Caco-2 (cell line): ENCODE measurements around the gene P4HA3. TPM values are rescaled to one million over a fixed set of nuclear protein-coding genes. Genes with fewer than 3 reads are reported as not detected.

Experiments
- BruUV-seq: library from RNA; stranded (reverse); fragments of 400-500 nt; replicated peaks from 2 replicates; lab custom pipeline; 2021; lab: Mats Ljungman, UMichigan
- CTCF ChIA-PET: fragments of 300-600 bp; sonication (Branson Sonifier 250); formaldehyde crosslinking; loops from one replicate; lab custom pipeline; 2022; ENCODE audit warnings: antibody characterized with exemption; lab: Charles Lee
- POLR2A ChIA-PET: fragments of 300-600 bp; sonication (Branson Sonifier 250); formaldehyde crosslinking; loops from one replicate; lab custom pipeline; 2022; ENCODE audit warnings: antibody characterized with exemption; lab: Charles Lee
- DNase-seq, 2 experiments: peaks; one replicate each; pipeline versions ENCODE4 v3.0.0 to v3.0.0-alpha.2; 2020 to 2022
- H3K27me3 ChIP-seq: replicated peaks from 2 replicates; pipeline ENCODE4 v1.6.0; 2011; ENCODE audit warnings: low read length; ENCODE audit not compliant: control insufficient read depth, insufficient read depth
- H3K36me3 ChIP-seq: 2 replicates; pipeline ENCODE4 v1.5.1; 2011; ENCODE audit warnings: low read length; ENCODE audit not compliant: control insufficient read depth, insufficient read depth
- H3K4me1 ChIP-seq: fragments of 250-450 bp; sonication (Bioruptor Pico); 2 replicates; pipeline ENCODE4 v1.5.1; 2020; ENCODE audit warnings: mild to moderate bottlenecking
- H3K4me3 ChIP-seq: 2 replicates; pipeline ENCODE4 v1.5.1; 2011; ENCODE audit warnings: low read depth, mild to moderate bottlenecking, control low read depth, low read length
- H3K9me3 ChIP-seq: fragments of 250-450 bp; sonication (Bioruptor Pico); 2 replicates; pipeline ENCODE4 v1.5.1; 2020; ENCODE audit warnings: mild to moderate bottlenecking, moderate library complexity
- H3K27ac Mint-ChIP-seq: one replicate; pipeline ENCODE4 v1.8.0; 2022; ENCODE audit warnings: mixed read lengths; ENCODE audit not compliant: unreplicated experiment
- H3K27me3 Mint-ChIP-seq: one replicate; pipeline ENCODE4 v1.8.0; 2022; ENCODE audit warnings: mixed read lengths; ENCODE audit not compliant: insufficient read depth, unreplicated experiment
- H3K36me3 Mint-ChIP-seq: one replicate; pipeline ENCODE4 v1.8.0; 2022; ENCODE audit warnings: mild to moderate bottlenecking, mixed read lengths; ENCODE audit not compliant: insufficient read depth, unreplicated experiment
- H3K4me1 Mint-ChIP-seq: one replicate; pipeline ENCODE4 v1.8.0; 2022; ENCODE audit warnings: low read depth, mixed read lengths; ENCODE audit not compliant: unreplicated experiment
- H3K4me3 Mint-ChIP-seq: one replicate; pipeline ENCODE4 v1.8.0; 2022; ENCODE audit warnings: mild to moderate bottlenecking, moderate library complexity, mixed read lengths; ENCODE audit not compliant: unreplicated experiment
- H3K9me3 Mint-ChIP-seq: one replicate; pipeline ENCODE4 v1.8.0; 2022; ENCODE audit warnings: mixed read lengths; ENCODE audit not compliant: unreplicated experiment
- intact Hi-C: fragments of 100-400 bp; cut with micrococcal nuclease; formaldehyde crosslinking; loops from one replicate; pipeline ENCODE4 v1.10.0; 2022; ENCODE audit not compliant: unreplicated experiment
- total RNA-seq: library from RNA; stranded (reverse); gene quantifications from 2 replicates; pipeline ENCODE4 v1.2.3, GENCODE V29; 2022
- TF ChIP-seq, protein P1 (sequence below), 2 experiments: fragments of 200-600 bp in 1 of 2; IDR thresholded peaks; 1 replicate in 1 of 2; 2 replicates in 1 of 2; pipeline versions ENCODE4 v1.5.1 to v1.8.0; 2011 to 2022; ENCODE audit warnings: antibody characterized with exemption in 1 of 2, control low read depth in 1 of 2, inconsistent platforms in 1 of 2, low read depth in 1 of 2, low read length in 1 of 2, mild to moderate bottlenecking in 1 of 2, moderate library complexity in 1 of 2; ENCODE audit not compliant: insufficient read depth in 1 of 2, severe bottlenecking in 1 of 2, unreplicated experiment in 1 of 2

P4HA3 gene
- total RNA-seq, 1 experiment from 2014 or later: not detected

DNA sequence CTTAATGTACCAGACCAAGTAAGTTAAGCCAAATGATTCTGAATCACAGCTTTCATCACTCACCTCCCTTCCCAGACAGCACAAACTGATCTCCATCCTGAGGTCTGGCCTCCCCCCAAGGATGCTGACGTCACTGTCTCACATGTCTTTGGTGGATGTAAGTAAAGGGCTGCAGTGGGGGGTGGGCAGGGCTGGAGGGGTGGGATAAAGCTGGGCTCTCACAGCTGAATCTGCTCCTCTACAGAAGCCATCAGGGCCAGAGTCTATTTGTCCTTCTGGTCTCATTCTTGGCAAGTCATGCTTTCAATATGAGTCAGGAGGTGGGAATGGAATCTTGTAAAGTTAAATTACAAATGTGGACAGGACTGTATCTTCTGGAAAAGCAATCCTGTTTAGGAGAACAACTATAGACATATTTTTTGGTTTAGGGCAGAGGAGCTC lies 32.7 kb downstream of the P4HA3 start:
- no TSS peak for BruUV-seq
- TF ChIP-seq, protein P1, sequence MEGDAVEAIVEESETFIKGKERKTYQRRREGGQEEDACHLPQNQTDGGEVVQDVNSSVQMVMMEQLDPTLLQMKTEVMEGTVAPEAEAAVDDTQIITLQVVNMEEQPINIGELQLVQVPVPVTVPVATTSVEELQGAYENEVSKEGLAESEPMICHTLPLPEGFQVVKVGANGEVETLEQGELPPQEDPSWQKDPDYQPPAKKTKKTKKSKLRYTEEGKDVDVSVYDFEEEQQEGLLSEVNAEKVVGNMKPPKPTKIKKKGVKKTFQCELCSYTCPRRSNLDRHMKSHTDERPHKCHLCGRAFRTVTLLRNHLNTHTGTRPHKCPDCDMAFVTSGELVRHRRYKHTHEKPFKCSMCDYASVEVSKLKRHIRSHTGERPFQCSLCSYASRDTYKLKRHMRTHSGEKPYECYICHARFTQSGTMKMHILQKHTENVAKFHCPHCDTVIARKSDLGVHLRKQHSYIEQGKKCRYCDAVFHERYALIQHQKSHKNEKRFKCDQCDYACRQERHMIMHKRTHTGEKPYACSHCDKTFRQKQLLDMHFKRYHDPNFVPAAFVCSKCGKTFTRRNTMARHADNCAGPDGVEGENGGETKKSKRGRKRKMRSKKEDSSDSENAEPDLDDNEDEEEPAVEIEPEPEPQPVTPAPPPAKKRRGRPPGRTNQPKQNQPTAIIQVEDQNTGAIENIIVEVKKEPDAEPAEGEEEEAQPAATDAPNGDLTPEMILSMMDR (IDR thresholded peaks at IDR 0.05; ENCODE audit: insufficient read depth in 1 of 2, low read depth in 1 of 2, low read length in 1 of 2, severe bottlenecking in 1 of 2, unreplicated experiment in 1 of 2): no peak
- peaks cover 5% of the 10 kb centered on the region; the same call in 1 of the 2 replicates for H3K4me1 ChIP-seq
- intact Hi-C loops: no loop called here
- Mint-ChIP-seq H3K4me1 (no peaks in the 10 kb centered on the region), H3K4me3 (no peak overlapping the region), H3K27ac (no peak overlapping the region), H3K9me3 (no peaks in the 10 kb centered on the region), H3K36me3 (no peaks in the 10 kb centered on the region), H3K27me3 (no peaks in the 10 kb centered on the region)
- POLR2A ChIA-PET: no interaction called here
- CTCF ChIA-PET: no interaction called here
- DNase-seq: no peak
- no peaks in the 10 kb centered on the region for H3K36me3 ChIP-seq
- no peaks in the 10 kb centered on the region for H3K9me3 ChIP-seq
- no peaks in the 10 kb centered on the region for H3K27me3 ChIP-seq
- no peak overlapping the region for H3K4me3 ChIP-seq

DNA sequence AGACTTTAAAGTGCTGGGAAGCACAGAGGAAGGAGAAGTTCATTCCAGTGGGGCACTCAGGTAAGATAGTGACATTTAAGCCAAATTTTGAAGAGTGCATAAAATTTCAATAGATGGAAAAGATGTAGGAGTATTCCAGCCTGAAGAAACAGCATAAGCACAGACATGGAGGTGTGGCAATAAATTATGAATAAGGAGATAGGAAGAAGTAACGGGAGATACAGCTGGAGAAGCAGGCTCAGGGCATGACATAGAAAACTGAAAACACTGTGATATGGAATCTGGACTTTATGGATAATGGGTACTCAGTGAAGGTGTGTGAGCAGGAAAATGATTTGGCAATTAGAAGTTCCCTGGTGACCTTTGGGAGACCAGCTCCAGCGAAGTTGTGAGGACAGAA lies 33.3 kb downstream of the P4HA3 start:
- H3K4me1 ChIP-seq: peaks cover 5% of the 10 kb centered on the region; the same call in 1 of the 2 replicates
- Mint-ChIP-seq H3K27me3 (no peaks in the 10 kb centered on the region), H3K4me3 (no peak overlapping the region), H3K36me3 (no peaks in the 10 kb centered on the region), H3K4me1 (no peaks in the 10 kb centered on the region), H3K9me3 (no peaks in the 10 kb centered on the region), H3K27ac (no peak overlapping the region)
- H3K36me3 ChIP-seq: no peaks in the 10 kb centered on the region
- no peak overlapping the region for H3K4me3 ChIP-seq
- H3K27me3 ChIP-seq: no peaks in the 10 kb centered on the region
- BruUV-seq: no TSS peak
- no peak for DNase-seq
- ChIA-PET CTCF (no interaction called here), POLR2A (no interaction called here)
- no peaks in the 10 kb centered on the region for H3K9me3 ChIP-seq
- intact Hi-C loops: no loop called here
- TF ChIP-seq, protein P1 (IDR thresholded peaks at IDR 0.05; ENCODE audit: insufficient read depth in 1 of 2, low read depth in 1 of 2, low read length in 1 of 2, severe bottlenecking in 1 of 2, unreplicated experiment in 1 of 2): no peak

DNA sequence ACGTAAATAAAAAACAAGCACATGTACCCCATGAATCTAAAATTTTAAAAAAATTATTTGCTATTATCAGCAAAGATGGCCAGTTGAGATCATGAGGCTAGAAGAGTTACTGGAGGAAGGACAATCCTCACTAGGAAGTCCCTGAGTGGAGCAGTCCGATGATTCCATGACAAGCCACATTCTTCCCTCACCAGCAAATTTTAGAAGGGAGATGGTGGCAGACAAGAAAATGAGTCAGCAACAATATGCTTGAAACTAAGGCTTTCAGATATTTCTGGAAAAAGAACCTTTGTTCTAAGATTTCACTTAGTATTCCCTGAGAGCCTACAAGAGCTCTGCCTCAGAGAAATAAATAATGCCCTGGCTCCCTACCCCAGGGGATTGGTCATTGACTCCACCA lies 34.9 kb downstream of the P4HA3 start:
- H3K27ac Mint-ChIP-seq: no peak overlapping the region
- H3K4me1 Mint-ChIP-seq: no peaks in the 10 kb centered on the region
- TF ChIP-seq, protein P1 (IDR thresholded peaks at IDR 0.05; ENCODE audit: insufficient read depth in 1 of 2, low read depth in 1 of 2, low read length in 1 of 2, severe bottlenecking in 1 of 2, unreplicated experiment in 1 of 2): no peak
- BruUV-seq: no TSS peak
- POLR2A ChIA-PET: no interaction called here
- no peak overlapping the region for H3K4me3 ChIP-seq
- no peak overlapping the region for H3K4me3 Mint-ChIP-seq
- CTCF ChIA-PET: no interaction called here
- H3K36me3 ChIP-seq: no peaks in the 10 kb centered on the region
- H3K27me3 Mint-ChIP-seq: no peaks in the 10 kb centered on the region
- H3K36me3 Mint-ChIP-seq: no peaks in the 10 kb centered on the region
- no peak for DNase-seq
- no peaks in the 10 kb centered on the region for H3K9me3 ChIP-seq
- peaks cover 5% of the 10 kb centered on the region; the same call in 1 of the 2 replicates for H3K4me1 ChIP-seq
- H3K27me3 ChIP-seq: no peaks in the 10 kb centered on the region
- intact Hi-C loops: no loop called here
- H3K9me3 Mint-ChIP-seq: no peaks in the 10 kb centered on the region
